COLO668 (cell line): ENCODE measurements around the gene BTBD7.

Experiments
- DNase-seq: peaks from one replicate; lab custom pipeline; 2025; ENCODE audit not compliant: unreplicated experiment; lab: John Stamatoyannopoulos, UW

BTBD7 gene

DNA sequence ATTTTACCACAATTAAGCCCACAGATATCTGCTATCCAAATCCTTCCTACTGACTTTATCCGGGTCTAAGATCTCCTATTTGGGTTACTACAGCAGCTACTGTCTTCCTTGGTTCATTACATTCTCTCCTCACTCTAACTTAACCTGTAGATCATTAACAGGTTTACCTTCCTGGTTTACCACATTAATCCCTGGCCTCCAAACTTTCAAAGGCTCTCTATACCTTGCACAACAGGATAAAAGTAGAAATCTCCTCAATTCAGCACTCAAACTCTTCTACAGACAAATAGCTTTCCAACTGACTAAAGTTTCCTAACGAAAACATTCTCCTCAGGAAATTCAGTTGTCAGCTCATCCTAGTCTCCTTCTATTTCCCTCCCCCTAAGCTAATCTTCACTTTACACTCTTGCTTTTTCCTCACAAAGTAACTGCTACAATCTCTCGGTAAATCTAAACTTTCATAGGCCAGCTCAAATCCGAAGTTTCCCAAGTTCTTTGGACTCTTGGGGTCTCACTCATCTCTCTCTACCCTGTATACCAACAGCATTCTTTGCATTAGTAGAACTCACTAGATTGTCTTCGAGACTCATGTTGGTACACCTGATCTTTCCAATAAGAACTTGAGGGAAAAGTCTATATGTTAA lies 2.7 kb downstream of the BTBD7 start:
- no peak for DNase-seq

DNA sequence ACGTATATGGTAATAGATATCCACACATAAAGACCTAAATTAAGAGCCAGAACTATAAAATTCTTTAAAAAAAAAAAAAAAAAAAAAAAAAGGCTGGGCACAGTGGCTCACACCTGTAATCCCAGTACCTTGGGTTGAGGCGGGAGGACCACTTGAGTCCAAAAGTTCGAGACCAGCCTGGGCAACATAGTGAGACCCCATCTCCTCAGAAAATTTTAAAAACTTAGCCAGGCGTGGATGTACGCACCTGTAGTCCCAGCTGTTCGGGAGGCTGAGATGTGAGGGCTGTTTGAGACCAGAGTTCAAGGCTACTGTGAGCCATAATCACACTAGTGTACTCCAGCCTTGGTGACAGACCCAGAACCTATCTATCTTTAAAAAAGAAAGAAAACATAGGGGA lies 4.3 kb downstream of the BTBD7 start:
- DNase-seq, result no peak

DNA sequence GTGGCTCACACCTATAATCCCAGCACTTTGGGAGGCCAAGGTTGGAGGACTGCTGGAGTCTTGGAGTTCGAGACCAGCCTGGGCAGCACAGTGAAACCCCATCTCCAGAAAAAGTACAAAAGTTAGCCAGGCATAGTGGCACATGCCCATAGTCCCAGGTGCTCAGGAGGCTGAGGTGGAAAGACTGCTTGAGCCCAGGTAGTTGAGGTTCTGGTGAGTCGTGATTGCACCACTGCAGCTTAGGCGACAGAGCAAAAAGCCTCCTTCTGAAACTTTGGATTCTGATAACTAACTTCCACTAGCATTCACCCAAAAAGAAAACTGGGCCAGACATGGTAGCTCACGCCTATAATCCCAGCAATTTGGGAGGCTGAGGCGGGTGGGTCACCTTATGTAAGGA lies 6.6 kb downstream of the BTBD7 start:
- no peak for DNase-seq

DNA sequence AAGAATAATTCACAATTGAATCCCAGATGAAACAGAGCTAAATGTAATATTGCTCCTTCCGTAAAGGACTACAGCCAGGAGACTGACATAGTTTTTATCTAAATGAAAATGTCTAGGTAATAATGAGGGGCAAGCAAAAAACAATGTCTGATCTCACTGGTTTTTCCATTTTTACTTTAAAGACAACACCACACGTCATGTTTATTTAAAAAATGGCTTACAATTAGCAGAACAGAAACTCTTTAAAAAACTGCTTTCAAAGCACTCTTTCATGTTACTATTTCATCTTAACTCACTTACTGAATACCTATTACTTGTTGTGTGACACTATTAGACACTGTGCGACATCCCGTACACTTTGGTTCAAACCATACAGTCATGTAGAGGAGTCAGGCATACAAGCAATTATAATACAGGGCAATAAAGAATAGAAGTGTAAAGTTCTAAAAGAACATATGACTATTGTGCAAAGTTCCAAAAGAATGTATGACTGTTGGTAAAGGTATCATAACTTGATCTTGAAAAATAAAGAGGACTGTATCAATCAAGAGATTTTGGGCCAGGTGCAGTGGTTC lies 9.1 kb downstream of the BTBD7 start:
- no peak for DNase-seq

DNA sequence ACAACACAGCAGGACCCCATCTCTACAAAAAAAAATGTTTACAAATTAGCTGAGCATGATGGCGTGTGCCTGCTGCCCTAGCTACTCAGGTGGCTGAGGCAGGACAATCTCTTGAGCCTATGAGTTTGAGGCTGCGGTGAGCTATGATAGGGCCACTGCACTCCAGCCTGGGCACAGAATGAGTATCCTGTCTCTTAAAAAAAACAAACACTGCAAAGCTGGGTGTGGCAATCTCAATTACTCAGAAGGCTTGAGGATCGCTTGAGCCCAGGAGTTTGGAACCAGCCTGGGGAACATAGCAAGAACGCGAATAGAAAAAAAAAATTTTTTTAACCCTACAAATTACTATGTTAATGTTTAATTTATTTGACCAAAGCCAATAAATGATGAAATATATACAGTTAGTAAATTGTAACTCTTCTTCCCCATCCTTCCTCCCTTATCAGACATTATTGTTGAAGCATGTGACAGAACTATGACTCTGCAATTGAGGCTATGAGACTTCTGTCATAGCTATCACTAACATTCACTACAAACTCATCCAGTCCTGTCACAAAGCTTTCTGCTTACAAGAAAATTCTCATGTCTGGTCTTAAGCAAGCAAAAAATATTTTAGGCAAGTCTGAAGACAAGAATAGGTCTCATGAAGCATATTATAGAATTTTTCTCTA lies 9.8 kb downstream of the BTBD7 start:
- DNase-seq, result no peak

DNA sequence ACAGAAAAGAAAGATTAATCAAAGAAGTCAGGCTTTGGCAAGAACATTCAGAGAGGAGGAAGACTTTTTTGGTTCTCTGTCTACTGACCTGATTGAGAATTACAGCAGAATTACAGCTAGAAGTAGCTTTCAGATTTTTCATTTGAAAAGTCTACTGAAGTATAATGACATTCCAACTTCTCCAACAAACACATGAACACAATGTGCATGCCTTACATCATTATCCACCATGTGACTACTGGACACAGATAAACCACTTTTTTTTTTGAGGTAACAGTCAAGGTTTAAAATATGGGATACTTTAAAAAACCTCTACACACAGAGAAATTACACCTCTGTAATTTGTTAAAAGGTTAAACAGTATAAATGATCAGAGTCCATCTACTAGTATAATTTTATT lies 12.3 kb downstream of the BTBD7 start:
- DNase-seq, result no peak

DNA sequence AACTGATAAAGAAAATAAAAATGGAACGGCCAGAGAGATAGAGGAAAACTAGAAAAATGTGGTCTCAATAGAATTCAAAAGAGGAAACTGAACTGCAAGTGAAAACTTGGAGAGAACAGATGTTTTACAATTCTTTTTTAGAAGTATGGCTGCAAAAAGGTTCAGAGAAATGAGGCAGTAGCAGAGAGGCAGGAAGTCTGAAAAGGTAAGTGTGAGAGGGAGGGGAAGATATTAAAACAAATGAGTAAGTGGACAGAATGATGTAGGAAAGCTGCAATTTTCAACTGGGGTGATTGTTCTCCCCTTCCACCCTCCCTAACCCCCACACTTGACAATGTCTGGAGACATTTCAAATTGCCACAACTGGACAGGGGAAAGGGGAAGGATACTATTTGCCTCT lies 12.9 kb downstream of the BTBD7 start:
- DNase-seq, result no peak

DNA sequence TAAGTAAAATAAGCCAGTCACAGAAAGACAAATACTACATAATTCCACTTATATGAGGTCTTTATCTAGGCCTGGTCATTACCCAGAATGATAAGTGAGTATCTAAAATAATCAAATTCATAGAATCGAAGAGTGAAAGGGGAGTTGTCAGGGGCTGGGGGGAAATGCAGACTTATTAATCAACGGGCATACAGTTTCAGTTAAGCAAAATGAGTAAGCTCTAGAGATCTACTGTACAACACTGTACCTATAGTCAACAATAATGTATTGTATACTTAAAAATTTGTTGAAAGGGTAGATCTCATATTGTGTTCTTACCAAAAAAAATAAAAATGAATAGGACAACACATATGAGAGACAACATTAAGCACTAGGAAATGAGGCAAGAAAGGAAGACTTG lies 13.3 kb downstream of the BTBD7 start:
- no peak for DNase-seq

DNA sequence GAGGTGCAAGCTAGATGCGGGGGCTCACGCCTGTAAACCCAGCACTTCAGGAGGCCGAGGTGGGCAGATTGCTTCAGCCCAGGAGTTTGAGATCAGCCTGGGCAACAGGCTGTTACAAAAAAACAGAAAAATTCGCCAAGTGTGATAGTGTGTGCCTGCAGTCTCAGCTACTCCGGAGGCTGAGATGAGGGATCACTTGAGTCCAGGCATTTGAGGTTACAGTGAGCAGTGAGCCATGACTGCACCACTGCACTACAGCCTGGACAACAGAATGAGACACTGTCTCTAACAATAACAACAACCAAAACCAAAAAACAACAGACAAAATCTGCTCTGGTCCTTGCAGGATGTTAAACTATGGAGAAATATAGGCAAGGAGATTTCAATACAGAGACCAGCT lies 13.9 kb downstream of the BTBD7 start:
- no peak for DNase-seq

DNA sequence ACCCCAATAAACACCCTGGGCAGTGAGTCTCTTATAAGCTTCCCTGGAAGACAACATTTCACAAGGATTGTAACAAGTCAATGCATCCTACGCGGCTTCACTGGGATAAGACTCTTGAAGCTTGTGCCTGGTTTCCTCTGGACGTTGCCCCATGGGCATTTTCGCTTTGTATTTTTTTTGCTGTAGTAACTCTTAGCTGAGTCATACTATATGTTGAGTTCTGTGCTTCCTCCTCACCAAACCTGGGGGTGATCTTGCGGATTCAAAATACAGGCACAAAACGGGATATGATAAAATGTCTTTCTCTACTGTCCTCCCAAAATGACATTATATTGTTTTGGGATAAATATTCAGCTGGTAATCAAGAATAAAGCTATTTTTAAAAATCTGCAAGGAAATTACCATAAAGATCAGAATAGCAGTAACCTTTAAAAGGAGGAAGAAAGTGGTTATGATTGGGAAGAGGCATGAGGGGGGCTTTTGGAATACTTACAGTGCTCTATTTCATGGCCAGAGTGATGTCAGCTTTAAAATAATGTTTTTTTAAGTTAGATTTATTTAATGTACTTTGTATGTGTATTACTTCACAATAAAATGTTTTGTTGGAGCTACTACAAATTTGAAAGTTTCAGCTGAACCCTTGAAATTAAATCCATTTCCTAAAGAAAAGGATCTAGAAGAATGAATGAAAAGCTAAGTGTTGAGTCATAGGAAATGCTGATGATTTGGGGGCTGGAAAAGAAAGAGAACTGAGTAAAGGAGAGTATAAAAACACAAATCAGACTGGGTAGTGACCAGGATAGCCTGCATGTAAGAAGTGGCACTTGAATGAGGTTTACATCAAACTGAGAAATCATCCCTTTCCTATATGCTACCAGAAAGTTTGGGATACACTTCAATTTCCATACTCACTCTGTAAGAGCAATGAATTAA lies 14.7 kb downstream of the BTBD7 start:
- no peak for DNase-seq

DNA sequence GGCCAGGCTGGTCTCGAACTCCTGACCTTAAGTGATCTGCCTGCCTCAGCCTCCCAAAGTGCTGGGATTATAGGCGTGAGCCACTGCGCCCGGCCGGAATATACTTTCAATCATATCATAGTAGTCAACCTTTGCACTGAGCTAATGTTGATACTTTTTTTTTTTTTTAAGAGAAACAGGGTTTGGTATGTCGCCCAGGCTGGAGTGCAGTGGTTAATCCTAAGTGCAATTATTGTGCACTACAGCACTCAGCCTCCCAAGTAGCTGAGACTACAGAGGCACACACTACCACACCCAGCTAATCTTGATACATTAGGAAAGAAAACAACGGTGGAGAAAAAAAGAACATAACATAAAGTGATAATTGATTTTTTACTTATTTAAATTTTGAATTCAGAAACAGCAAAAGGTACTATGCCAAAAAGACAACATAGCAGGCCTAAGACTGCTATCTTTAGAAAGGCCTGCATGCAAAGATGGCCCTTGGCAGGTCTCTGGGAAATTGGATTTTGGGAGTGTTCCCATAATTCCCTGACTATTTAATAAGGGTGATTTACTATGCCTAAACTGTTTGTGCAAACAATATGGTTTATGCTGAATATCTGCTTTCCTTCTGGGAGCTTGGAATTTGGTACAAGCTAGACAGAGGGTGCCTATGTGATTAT lies 15.5 kb downstream of the BTBD7 start:
- DNase-seq, result no peak

DNA sequence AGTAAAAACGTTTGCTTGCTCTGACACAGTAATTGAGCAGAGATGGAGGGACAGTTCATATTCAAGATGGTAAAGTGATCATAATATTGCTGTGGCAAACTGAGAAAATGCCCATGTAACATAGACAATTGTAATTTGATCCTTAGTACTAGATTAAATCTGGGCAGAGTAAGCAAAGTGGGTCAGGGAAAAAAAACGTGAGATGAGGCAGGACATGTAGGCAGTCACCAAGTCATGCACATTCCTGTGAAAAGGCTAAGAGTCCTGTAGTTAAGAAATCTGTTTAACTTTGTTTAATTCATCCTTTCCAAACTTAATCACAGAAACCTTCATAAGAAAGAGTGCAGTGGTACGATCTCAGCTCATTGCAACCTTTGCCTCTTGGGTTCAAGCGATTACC lies 16.1 kb downstream of the BTBD7 start:
- no peak for DNase-seq

DNA sequence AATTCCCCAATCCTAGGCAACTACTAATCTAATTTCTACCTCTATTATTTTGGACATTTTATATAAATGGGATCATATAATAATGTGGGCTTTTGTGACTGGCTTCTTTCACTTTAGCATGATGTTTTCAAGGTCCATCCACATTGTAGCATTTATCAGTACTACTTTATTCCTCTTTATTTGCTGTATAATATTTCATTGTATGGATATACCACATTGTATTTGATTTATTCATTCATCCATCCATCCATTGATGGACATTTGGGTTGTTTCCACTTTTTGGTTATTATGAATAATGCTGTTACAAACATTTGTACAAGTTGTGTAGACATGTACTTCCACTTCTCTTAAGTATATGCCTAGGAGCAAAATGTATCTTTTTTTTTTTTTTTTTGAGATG lies 17.3 kb downstream of the BTBD7 start:
- DNase-seq, result no peak

DNA sequence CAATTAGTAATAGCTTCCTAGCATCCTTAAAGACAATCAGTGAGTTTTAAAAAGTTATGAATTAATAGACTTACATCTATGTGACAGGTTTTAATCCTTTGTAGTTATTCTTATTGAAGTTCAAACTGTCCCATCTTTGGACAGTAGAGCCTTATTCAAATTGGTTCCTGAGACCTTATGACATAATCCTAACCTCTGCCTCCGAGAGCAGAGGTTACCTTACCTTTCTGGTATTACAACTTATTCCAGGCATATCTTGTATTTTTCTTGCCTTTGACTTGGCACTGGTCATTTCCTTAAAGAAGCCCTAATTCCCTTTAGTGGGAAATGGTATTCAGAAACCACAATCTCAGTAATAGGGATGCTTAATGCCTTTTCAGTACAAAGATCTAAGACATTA lies 21.8 kb downstream of the BTBD7 start:
- DNase-seq, result no peak

DNA sequence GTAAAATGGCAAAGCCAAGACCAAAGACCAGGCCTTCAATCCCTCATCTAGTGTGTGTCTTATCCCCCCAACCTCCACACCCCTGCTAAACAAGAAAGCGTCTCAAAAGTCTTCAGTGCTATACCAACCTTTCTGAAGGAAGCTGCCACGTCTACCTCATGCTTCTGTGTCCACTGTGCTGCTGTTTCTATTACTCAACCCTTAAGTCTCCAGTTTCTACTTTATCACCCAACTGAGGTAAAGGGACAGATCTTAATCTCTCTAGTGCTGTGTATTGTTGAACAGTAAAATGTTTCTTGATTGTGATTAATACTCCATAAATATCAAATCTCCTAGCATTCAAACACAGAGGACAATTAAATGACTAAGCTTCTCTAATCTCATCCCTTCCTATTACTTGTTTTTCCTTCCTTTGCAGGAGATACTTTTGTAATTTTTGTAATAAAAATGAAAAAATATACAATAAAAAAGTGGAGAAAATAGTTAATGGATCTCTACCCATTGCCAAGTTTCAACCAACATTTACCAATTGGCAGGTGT lies 23.3 kb downstream of the BTBD7 start:
- DNase-seq, result no peak

DNA sequence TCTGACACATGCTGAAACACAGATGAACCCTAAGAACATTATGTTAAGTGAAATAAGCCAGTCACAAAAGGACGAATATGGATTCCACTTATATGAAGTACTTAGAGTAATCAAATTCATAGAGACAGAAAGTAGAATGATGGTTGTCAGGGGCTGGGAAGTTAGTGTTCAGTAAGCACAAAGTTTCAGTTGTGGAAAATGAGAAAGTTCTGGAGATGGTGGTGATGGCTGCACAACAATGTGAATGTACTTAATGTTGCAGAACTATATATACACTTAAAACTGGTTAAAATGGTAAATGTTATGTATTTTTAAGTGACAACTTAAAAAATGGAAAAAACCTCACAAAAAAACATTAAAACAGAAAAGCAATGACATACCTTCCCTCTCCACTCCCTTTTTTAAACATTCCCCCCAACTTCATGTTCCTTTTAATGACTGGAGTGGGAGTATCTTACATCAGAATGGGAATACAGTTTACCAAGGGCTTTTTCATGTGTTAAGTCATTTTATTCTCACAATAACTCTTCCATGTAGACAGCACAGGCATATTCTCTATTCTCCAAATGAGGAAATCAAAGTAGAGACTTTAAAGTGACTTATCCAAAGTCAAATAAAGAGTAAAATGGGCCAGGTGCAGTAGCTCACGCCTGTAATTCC lies 24.0 kb downstream of the BTBD7 start:
- DNase-seq, result no peak

DNA sequence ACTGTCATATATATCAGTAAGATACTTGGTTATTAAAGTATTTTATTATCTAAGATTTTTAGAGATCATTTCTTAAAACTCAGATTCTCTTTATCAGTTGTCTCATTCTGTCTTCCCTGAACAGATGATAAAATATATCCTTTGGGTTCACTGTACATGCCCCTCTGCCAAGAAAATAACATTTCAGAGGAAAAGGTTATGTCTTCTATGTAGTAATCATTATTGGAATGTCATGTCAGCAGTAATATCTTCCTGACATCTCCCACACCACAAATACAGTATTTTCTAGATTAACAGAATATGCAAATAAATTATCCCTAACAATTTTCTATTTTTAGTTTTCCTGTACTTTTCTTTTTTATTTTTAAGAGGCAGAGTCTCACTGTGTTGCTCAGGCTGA lies 26.0 kb downstream of the BTBD7 start:
- DNase-seq, result no peak

DNA sequence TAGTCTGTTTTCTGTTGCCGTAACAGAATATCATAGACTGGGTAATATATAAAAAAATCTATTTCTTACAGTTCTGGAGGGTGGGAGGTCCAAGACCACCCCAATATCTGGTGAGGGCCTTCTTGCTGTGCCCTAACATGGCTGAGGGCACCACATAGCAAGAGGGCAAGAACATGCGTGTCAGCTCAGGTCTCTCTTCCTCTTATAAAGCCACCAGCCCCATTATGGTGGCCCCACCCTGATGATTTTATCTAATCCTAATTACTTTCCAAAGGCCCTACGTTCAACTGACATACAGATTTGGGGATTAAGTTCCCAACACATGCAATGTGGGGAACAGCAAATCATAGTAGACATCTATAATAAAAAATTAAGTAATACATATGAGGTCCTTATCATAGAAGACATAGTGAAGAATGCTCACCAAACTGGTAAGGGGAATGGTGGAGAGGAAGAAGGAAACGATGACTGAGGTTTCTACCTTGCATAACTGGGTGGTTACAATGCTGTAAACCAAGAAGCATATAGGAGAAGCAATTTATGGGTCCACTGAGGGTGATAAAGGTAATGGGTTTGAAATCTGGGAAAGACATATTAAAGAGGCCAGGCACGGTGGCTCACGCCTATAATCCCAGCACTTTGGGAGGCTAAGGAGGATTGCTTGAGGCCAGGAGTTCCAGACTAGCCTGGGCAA lies 27.0 kb downstream of the BTBD7 start:
- DNase-seq, result no peak

DNA sequence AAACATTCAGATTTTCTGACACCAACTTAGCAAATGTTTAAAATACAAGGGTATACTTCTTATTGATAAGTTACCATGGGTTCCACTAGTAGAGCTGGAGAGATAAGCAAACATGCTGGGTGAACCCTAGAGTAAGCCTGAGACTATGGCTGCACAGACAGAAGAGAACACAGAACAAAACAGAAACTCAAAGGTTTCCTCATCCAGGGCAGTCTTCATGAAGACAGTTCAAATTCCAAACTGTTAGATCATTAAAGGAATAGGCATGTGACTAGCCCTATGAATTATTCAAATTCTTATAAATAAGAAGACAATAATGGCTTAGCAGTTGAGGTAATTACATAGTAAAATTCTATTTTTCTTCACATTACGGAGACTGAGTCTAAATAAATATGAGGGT lies 28.1 kb downstream of the BTBD7 start:
- DNase-seq, result no peak

DNA sequence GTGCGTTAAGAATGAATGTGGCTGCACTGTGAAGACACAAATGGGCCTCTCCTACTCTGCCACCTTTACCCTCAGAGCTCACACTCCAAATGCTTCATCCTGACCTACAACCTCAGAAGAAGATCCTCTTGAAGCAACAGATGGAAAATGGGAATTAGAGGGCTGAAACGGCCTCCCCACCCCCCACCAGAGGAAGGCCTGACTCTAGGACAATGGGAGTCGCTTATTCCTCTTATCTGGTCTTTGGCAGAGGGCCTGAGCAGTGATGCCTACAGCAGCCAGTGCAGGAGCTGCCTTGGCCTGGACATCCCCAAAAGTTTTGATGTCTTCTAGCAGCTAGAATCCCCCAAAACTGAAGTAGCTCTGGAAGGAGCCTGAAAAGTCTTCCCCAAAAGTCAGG lies 29.2 kb downstream of the BTBD7 start:
- no peak for DNase-seq
